IMR-90 (cell line): ENCODE data around the gene SLC12A4. TPM values are rescaled to one million over a fixed set of nuclear protein-coding genes. Genes with fewer than 3 reads are reported as not detected.
A peak's percentile ranks its signal among the peaks of the same experiment; 100 is the strongest.

Source experiments
- ATAC-seq: fragments of 200-7000 bp; cut with Tn5 transposase; 2 replicates; pipeline ENCODE4 v1.9.1; 2020; ENCODE audit warnings: low read depth, mild to moderate bottlenecking, moderate library complexity
- BruUV-seq: library from RNA; stranded (reverse); fragments of 400-500 nt; replicated peaks from 2 replicates; lab custom pipeline; 2021; lab: Mats Ljungman, UMichigan
- CTCF ChIA-PET: fragments of 300-600 bp; formaldehyde crosslinking; extraction: SDS; loops from one replicate; lab custom pipeline; 2021; ENCODE audit warnings: antibody characterized with exemption; lab: Yijun Ruan, JAX
- POLR2A ChIA-PET: fragments of 300-600 bp; sonication (Branson Sonifier 250); formaldehyde crosslinking; loops from one replicate; lab custom pipeline; 2022; ENCODE audit warnings: antibody characterized with exemption; ENCODE audit not compliant: unreplicated experiment; lab: Charles Lee
- DNase-seq: peaks from one replicate; pipeline ENCODE4 v3.0.0; 2013
- H2AFZ ChIP-seq: replicated peaks from 2 replicates; pipeline ENCODE3; 2013; ENCODE audit warnings: low read length, mild to moderate bottlenecking; ENCODE audit not compliant: poor library complexity
- H2AK5ac ChIP-seq: 2 replicates; pipeline ENCODE4 v1.6.1; 2013; ENCODE audit warnings: low read depth, low read length, inconsistent platforms
- H2AK9ac ChIP-seq: replicated peaks from 2 replicates; pipeline ENCODE3; 2013; ENCODE audit warnings: mild to moderate bottlenecking, low read depth, low read length, moderate library complexity; ENCODE audit not compliant: poor library complexity
- H2BK120ac ChIP-seq: 2 replicates; pipeline ENCODE4 v1.6.1; 2013; ENCODE audit warnings: low read depth, low read length, inconsistent platforms
- H2BK15ac ChIP-seq: 3 replicates; pipeline ENCODE4 v1.6.1; 2013; ENCODE audit warnings: low read depth, low read length, inconsistent platforms
- H2BK20ac ChIP-seq: 2 replicates; pipeline ENCODE4 v1.6.1; 2013; ENCODE audit warnings: low read depth, mild to moderate bottlenecking, inconsistent platforms, low read length, moderate library complexity
- H2BK5ac ChIP-seq: 2 replicates; pipeline ENCODE4 v1.6.1; 2013; ENCODE audit warnings: mild to moderate bottlenecking, low read depth, low read length, inconsistent platforms; ENCODE audit not compliant: poor library complexity, severe bottlenecking
- H3K14ac ChIP-seq: replicated peaks from 2 replicates; pipeline ENCODE4 v1.6.1; 2013; ENCODE audit warnings: low read depth, low read length, inconsistent platforms
- H3K18ac ChIP-seq: 2 replicates; pipeline ENCODE4 v1.6.1; 2013; ENCODE audit warnings: low read depth, low read length, control low read depth
- H3K23ac ChIP-seq: 2 replicates; pipeline ENCODE4 v1.6.1; 2013; ENCODE audit warnings: low read depth, low read length, inconsistent platforms
- H3K27ac ChIP-seq: 2 replicates; pipeline ENCODE4 v1.5.1; 2013; ENCODE audit warnings: mild to moderate bottlenecking, control low read depth, low read length; ENCODE audit not compliant: insufficient read depth
- H3K27me3 ChIP-seq: 2 replicates; pipeline ENCODE4 v1.6.1; 2013; ENCODE audit warnings: low read length; ENCODE audit not compliant: control insufficient read depth, insufficient read depth
- H3K36me3 ChIP-seq: 2 replicates; pipeline ENCODE4 v1.6.1; 2013; ENCODE audit warnings: low read length, mixed read lengths; ENCODE audit not compliant: control insufficient read depth, insufficient read depth
- H3K4ac ChIP-seq: 2 replicates; pipeline ENCODE4 v1.6.1; 2013; ENCODE audit warnings: low read depth, low read length, inconsistent platforms
- H3K4me1 ChIP-seq: 2 replicates; pipeline ENCODE4 v1.6.1; 2013; ENCODE audit warnings: low read length, mixed read lengths; ENCODE audit not compliant: control insufficient read depth, insufficient read depth
- H3K4me2 ChIP-seq: 2 replicates; pipeline ENCODE4 v1.6.1; 2013; ENCODE audit warnings: low read depth, mild to moderate bottlenecking, control low read depth, low read length, moderate library complexity
- H3K4me3 ChIP-seq: 2 replicates; pipeline ENCODE4 v1.5.1; 2013; ENCODE audit warnings: low read depth, mild to moderate bottlenecking, control low read depth, low read length, moderate library complexity; ENCODE audit not compliant: insufficient read depth
- H3K56ac ChIP-seq: 2 replicates; pipeline ENCODE4 v1.6.1; 2013; ENCODE audit warnings: low read length, inconsistent platforms; ENCODE audit not compliant: insufficient read depth; ENCODE audit errors: extremely low read depth
- H3K79me1 ChIP-seq, 2 experiments: 2 replicates each; pipeline ENCODE4 v1.6.1; 2013; ENCODE audit warnings: low read length in 2 of 2, inconsistent platforms in 1 of 2, low read depth in 1 of 2
- H3K9ac ChIP-seq: 2 replicates; pipeline ENCODE4 v1.6.1; 2013; ENCODE audit warnings: low read depth, low read length, control low read depth
- H3K9me1 ChIP-seq: 2 replicates; pipeline ENCODE4 v1.6.1; 2013; ENCODE audit warnings: low read length, inconsistent platforms; ENCODE audit not compliant: insufficient read depth
- H3K9me3 ChIP-seq: 2 replicates; pipeline ENCODE4 v1.6.1; 2013; ENCODE audit warnings: low read length; ENCODE audit not compliant: control insufficient read depth, insufficient read depth
- H4K20me1 ChIP-seq: 2 replicates; pipeline ENCODE4 v1.6.1; 2013; ENCODE audit warnings: low read length, inconsistent platforms; ENCODE audit not compliant: insufficient read depth
- H4K5ac ChIP-seq: 2 replicates; pipeline ENCODE4 v1.6.1; 2013; ENCODE audit warnings: mild to moderate bottlenecking, low read depth, low read length, control low read depth
- H4K8ac ChIP-seq, 2 experiments: 2 replicates each; pipeline ENCODE4 v1.6.1; 2013; ENCODE audit warnings: low read depth in 2 of 2, low read length in 2 of 2, control low read depth in 1 of 2, inconsistent platforms in 1 of 2
- H4K91ac ChIP-seq: 2 replicates; pipeline ENCODE4 v1.6.1; 2013; ENCODE audit warnings: low read depth, low read length, inconsistent platforms; ENCODE audit not compliant: insufficient read depth
- CHD1 ChIP-seq: IDR thresholded peaks from 2 replicates; pipeline ENCODE4 v1.6.1; 2012; ENCODE audit warnings: low read depth, low read length, improper control_type of control experiment
- CTCF ChIP-seq: conservative IDR thresholded peaks from 2 replicates; pipeline ENCODE4 v1.5.1; 2012; ENCODE audit warnings: mild to moderate bottlenecking, low read depth, low read length, improper control_type of control experiment
- ELK1 ChIP-seq: fragments of 150-350 bp; IDR thresholded peaks from 2 replicates; pipeline ENCODE4 v1.6.1; 2016; ENCODE audit warnings: low read depth, mild to moderate bottlenecking, low read length, moderate library complexity, borderline replicate concordance
- FOS ChIP-seq: fragments of 150-350 bp; IDR thresholded peaks from 2 replicates; pipeline ENCODE4 v1.6.1; 2016; ENCODE audit warnings: low read depth, low read length
- MAFK ChIP-seq: IDR thresholded peaks from 2 replicates; pipeline ENCODE4 v1.6.1; 2012; ENCODE audit warnings: low read depth, low read length, improper control_type of control experiment
- MAZ ChIP-seq: IDR thresholded peaks from 2 replicates; pipeline ENCODE4 v1.6.1; 2012; ENCODE audit warnings: low read depth, mild to moderate bottlenecking, low read length, improper control_type of control experiment, moderate library complexity, borderline replicate concordance
- MXI1 ChIP-seq: IDR thresholded peaks from 2 replicates; pipeline ENCODE4 v1.6.1; 2012; ENCODE audit warnings: low read depth, mild to moderate bottlenecking, low read length, moderate library complexity, borderline replicate concordance
- NFE2L2 ChIP-seq: fragments of 150-350 bp; IDR thresholded peaks from 2 replicates; pipeline ENCODE4 v1.6.1; 2016; ENCODE audit warnings: low read depth, mild to moderate bottlenecking, low read length
- POLR2A ChIP-seq: IDR thresholded peaks from 2 replicates; pipeline ENCODE4 v1.6.1; 2012; ENCODE audit warnings: mild to moderate bottlenecking, low read depth, low read length
- RAD21 ChIP-seq: IDR thresholded peaks from 2 replicates; pipeline ENCODE4 v1.6.1; 2012; ENCODE audit warnings: low read length, improper control_type of control experiment
- RCOR1 ChIP-seq: IDR thresholded peaks from 2 replicates; pipeline ENCODE4 v1.6.1; 2012; ENCODE audit warnings: mild to moderate bottlenecking, low read length, improper control_type of control experiment; ENCODE audit not compliant: insufficient replicate concordance
- SMC3 ChIP-seq: fragments of 150-350 bp; IDR thresholded peaks from 2 replicates; pipeline ENCODE4 v1.6.1; 2016; ENCODE audit warnings: low read depth, mild to moderate bottlenecking, antibody characterized with exemption, low read length, moderate library complexity
- USF2 ChIP-seq: fragments of 150-350 bp; IDR thresholded peaks from 2 replicates; pipeline ENCODE4 v1.6.1; 2017; ENCODE audit warnings: mild to moderate bottlenecking, antibody characterized with exemption, low read length, low read depth
- WGBS, 2 experiments: methylation state at CpG; one replicate each; pipeline versions ENCODE4 v1.1.5 to v1.1.7; 2013; ENCODE audit warnings: missing lambda C conversion rate in 2 of 2; ENCODE audit not compliant: insufficient read length in 1 of 2; ENCODE audit errors: extremely low coverage in 2 of 2; 5-methylcytosine and 5-hydroxymethylcytosine counted together
- dilution Hi-C: fragments of 300-500 bp; cut with HindIII; formaldehyde crosslinking; loops from one replicate; pipeline ENCODE4 v1.14.3; 2018; ENCODE audit warnings: low sequenced_read_pairs; ENCODE audit not compliant: unreplicated experiment
- in situ Hi-C: fragments of 300-500 bp; cut with MboI; formaldehyde crosslinking; loops from 3 replicates; pipeline ENCODE4 v1.14.3; 2019; ENCODE audit warnings: low sequenced_read_pairs, inconsistent platforms, mixed read lengths
- intact Hi-C: fragments of 100-400 bp; cut with micrococcal nuclease; formaldehyde crosslinking; loops from 2 replicates; pipeline ENCODE4 v1.10.0; 2022
- polyA plus RNA-seq, 3 experiments: library from polyadenylated mRNA; depleted of rRNA; stranded (reverse); fragments of >200 nt; gene quantifications; 2 replicates each; pipeline ENCODE4 v1.2.3, GENCODE V29; 2012; ENCODE audit warnings: low replicate concordance in 1 of 3
- total RNA-seq: library from RNA; depleted of rRNA; stranded (reverse); fragments of >200 nt; gene quantifications from 2 replicates; pipeline ENCODE4 v1.2.3, GENCODE V29; 2012

The SLC12A4 gene
- total and polyA plus RNA-seq, 2 of the 4 experiments (the other 2 are of a cell fraction) = 36.6 to 132 TPM

- in situ Hi-C loops = no loop called here
Measured at GRCh38 chr16:67902831-67903230, 65.6 kb downstream of the SLC12A4 start.

More at GRCh38 chr16:67902831-67903230, 65.6 kb downstream of the SLC12A4 start:
- Histone ChIP-seq H3K4me2 (no peak overlapping the region), H4K8ac (no peak overlapping the region), H4K5ac (no peak overlapping the region), H2AK9ac (no peak overlapping the region), H4K91ac (no peak overlapping the region), H3K9me1 (peaks cover 25% of the 10 kb centered on the region), H2BK20ac (no peak overlapping the region), H2BK15ac (no peak overlapping the region), H3K4ac (no peak overlapping the region), H2AFZ (no peak overlapping the region), H3K23ac (no peak overlapping the region), H3K56ac (no peak overlapping the region), H3K4me3 (no peak overlapping the region), H2BK120ac (no peak overlapping the region), H3K79me1 (peaks cover 22 to 65% of the 10 kb centered on the region in 2 experiments), H3K36me3 (peaks cover 11% of the 10 kb centered on the region), H4K20me1 (peaks cover 34% of the 10 kb centered on the region; the same call in 1 of the 2 replicates), H3K9ac (no peak overlapping the region), H3K18ac (no peak overlapping the region), H3K9me3 (no peaks in the 10 kb centered on the region), H3K4me1 (peaks cover 2% of the 10 kb centered on the region; the same call in 1 of the 2 replicates), H3K27me3 (no peaks in the 10 kb centered on the region), H2BK5ac (no peak overlapping the region), H3K14ac (no peak overlapping the region), H2AK5ac (no peak overlapping the region), H3K27ac (peak overlapping the region; percentile 0; the same call in 1 of the 2 replicates)
- intact Hi-C loops (loop anchor here (1.0 kb wide), 1 partner anchor 19 kb away; the partner anchor contains the start of gene NRN1L), dilution Hi-C loops (no loop called here)
- DNase-seq = peak; percentile 41
- no CpG with 5 or more reads among the region's 4 CpGs for WGBS, 2 experiments
- ATAC-seq = peak; percentile 70
- POLR2A ChIA-PET = no interaction called here
- CTCF ChIA-PET = interaction anchor here (0.8 kb wide), 1 partner anchor 25 kb away, joined by 3 read pairs; no protein-coding TSS in a partner anchor
- TF ChIP-seq USF2 (no peak), MAFK (no peak), MAZ (no peak), NFE2L2 (no peak), CTCF (no peak), RCOR1 (no peak), FOS (no peak), CHD1 (no peak), POLR2A (no peak), MXI1 (no peak), ELK1 (no peak), SMC3 (no peak), RAD21 (no peak)
- no TSS peak for BruUV-seq
